ENCODE data around the gene HOXA4.

GRCh38 chr7:27116962-27117886, 13.3 kb downstream of the HOXA4 start:
- TF ChIP-seq CTCF (IDR thresholded peaks at IDR 0.05): no peak
- no peak for TF ChIP-seq POLR2A (IDR thresholded peaks at IDR 0.05)
